ENCODE measurements around the gene CPTP.

DNA sequence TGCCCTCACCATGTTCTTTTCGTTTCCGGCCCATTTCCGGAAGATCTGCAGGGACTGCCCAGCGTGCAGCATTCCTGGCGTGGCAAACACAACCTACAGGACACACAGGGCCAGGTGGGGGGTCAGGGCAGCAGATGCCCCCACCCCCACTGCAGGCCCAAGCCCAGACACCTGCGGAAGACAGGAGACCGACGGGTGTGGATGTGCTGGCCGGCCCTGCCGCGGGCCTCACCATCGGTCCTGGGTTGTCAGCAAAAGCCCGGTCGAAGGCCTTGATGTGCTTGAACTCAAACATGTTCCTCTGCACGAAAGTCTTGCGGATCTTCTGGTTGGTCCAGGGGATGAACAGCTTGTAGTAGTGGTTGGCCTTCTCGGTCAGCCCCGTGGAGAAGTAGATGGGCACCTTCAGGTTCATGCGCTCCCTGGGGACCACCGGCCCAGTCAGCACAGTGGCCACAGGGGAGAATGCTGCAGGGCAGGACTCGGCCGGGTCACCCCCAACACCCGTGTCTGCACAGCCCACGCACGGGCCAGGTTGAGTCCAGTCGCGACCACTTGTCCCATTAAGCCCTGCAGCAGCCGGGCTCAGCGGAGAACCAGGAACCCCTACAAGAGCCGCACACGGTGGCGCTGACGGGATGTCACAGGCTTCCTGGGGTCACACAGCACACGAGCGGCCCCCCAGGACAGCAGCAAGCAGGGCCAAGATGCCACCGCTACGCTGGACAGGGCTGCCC lies 10.9 kb upstream of the CPTP start:
- TF ChIP-seq, protein P1, sequence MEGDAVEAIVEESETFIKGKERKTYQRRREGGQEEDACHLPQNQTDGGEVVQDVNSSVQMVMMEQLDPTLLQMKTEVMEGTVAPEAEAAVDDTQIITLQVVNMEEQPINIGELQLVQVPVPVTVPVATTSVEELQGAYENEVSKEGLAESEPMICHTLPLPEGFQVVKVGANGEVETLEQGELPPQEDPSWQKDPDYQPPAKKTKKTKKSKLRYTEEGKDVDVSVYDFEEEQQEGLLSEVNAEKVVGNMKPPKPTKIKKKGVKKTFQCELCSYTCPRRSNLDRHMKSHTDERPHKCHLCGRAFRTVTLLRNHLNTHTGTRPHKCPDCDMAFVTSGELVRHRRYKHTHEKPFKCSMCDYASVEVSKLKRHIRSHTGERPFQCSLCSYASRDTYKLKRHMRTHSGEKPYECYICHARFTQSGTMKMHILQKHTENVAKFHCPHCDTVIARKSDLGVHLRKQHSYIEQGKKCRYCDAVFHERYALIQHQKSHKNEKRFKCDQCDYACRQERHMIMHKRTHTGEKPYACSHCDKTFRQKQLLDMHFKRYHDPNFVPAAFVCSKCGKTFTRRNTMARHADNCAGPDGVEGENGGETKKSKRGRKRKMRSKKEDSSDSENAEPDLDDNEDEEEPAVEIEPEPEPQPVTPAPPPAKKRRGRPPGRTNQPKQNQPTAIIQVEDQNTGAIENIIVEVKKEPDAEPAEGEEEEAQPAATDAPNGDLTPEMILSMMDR (IDR thresholded peaks at IDR 0.05): no peak
- TF ChIP-seq POLR2AphosphoS5 (IDR thresholded peaks at IDR 0.05): no peak
- no peak for TF ChIP-seq POLR2A (IDR thresholded peaks at IDR 0.05; ENCODE audit: low read depth)

All from esophagus muscularis mucosa (tissue), 3 donors.